ENCODE measurements around the gene DRC7.

GRCh38 chr16:57657228-57657627, 37.4 kb upstream of the DRC7 start:
- TF ChIP-seq CTCF (IDR thresholded peaks at IDR 0.05; ENCODE audit: poor library complexity, severe bottlenecking) (no peak), EZH2 (IDR thresholded peaks at IDR 0.05; ENCODE audit: borderline replicate concordance, insufficient read depth, low read length, poor library complexity, severe bottlenecking) (no peak), TAF1 (IDR thresholded peaks at IDR 0.05; ENCODE audit: low read depth) (no peak), POLR2AphosphoS5 (IDR thresholded peaks at IDR 0.05) (no peak), EP300 (conservative IDR thresholded peaks at IDR 0.05; ENCODE audit: poor library complexity, severe bottlenecking) (no peak), RAD21 (conservative IDR thresholded peaks at IDR 0.05) (no peak)
- TF ChIP-seq, protein P1, sequence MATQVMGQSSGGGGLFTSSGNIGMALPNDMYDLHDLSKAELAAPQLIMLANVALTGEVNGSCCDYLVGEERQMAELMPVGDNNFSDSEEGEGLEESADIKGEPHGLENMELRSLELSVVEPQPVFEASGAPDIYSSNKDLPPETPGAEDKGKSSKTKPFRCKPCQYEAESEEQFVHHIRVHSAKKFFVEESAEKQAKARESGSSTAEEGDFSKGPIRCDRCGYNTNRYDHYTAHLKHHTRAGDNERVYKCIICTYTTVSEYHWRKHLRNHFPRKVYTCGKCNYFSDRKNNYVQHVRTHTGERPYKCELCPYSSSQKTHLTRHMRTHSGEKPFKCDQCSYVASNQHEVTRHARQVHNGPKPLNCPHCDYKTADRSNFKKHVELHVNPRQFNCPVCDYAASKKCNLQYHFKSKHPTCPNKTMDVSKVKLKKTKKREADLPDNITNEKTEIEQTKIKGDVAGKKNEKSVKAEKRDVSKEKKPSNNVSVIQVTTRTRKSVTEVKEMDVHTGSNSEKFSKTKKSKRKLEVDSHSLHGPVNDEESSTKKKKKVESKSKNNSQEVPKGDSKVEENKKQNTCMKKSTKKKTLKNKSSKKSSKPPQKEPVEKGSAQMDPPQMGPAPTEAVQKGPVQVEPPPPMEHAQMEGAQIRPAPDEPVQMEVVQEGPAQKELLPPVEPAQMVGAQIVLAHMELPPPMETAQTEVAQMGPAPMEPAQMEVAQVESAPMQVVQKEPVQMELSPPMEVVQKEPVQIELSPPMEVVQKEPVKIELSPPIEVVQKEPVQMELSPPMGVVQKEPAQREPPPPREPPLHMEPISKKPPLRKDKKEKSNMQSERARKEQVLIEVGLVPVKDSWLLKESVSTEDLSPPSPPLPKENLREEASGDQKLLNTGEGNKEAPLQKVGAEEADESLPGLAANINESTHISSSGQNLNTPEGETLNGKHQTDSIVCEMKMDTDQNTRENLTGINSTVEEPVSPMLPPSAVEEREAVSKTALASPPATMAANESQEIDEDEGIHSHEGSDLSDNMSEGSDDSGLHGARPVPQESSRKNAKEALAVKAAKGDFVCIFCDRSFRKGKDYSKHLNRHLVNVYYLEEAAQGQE (IDR thresholded peaks at IDR 0.05; ENCODE audit: borderline replicate concordance): no peak

All from neural cell (in vitro differentiated cells).